LNCaP clone FGC (cell line): Measurements from ENCODE around the gene AMER1.

Source experiments
- DNase-seq: peaks from one replicate; pipeline ENCODE4 v3.0.0-alpha.2; 2011; ENCODE audit warnings: low read depth
- H3K4me3 ChIP-seq: 2 replicates; pipeline ENCODE4 v1.5.1; 2011; ENCODE audit warnings: mild to moderate bottlenecking, low read depth, low read length, control low read depth
- CTCF ChIP-seq: IDR thresholded peaks from 2 replicates; pipeline ENCODE4 v1.5.1; 2012; ENCODE audit warnings: mild to moderate bottlenecking; ENCODE audit not compliant: control insufficient read depth, insufficient read depth; ENCODE audit errors: extremely low read depth

Gene AMER1

GRCh38 chrX:64150775-64151174 is 54.7 kb downstream of the AMER1 start:
- no peak for DNase-seq
- no peak for TF ChIP-seq CTCF
- no peak overlapping the region for H3K4me3 ChIP-seq
